Raji (cell line): ENCODE measurements around the gene TNFSF4.

Experiments used
- POLR2A ChIP-seq: IDR thresholded peaks from 2 replicates; pipeline ENCODE4 v1.6.1; 2011; ENCODE audit warnings: low read depth, low read length, control low read depth; ENCODE audit not compliant: insufficient read depth

The TNFSF4 gene

DNA sequence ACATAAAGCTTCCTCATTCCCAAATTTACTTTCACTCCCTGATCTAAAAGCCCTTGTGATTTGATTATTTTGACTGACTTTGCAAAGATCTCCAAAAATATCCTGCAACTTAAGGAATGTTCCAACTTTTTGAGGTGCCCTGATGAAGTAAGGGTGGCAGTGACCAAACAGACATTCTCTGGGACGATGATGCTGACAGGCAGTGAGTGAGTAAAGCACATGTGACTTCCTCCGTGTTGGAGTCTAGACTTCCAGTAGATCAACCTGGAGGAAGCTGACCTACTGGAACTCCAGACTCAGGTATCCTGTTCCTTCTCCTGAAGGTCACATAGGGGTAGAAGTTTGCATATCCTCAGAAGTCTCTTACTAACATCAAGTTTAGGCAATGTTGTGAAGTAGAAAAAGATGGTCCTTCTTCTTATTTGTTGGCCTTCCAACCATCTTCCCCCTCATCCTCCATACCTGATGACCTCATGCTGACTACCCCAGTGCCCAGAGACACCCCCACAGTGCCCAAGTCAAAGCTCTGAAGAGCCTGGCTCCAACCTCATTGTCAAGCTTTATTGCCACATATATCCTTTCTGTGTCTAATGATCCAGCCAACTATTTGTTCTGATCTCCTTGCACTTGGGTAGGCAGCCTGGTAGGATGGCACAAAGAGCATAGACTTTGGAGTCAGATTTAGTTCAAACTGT is 16.0 kb downstream of the TNFSF4 start:
- no peak for TF ChIP-seq POLR2A

DNA sequence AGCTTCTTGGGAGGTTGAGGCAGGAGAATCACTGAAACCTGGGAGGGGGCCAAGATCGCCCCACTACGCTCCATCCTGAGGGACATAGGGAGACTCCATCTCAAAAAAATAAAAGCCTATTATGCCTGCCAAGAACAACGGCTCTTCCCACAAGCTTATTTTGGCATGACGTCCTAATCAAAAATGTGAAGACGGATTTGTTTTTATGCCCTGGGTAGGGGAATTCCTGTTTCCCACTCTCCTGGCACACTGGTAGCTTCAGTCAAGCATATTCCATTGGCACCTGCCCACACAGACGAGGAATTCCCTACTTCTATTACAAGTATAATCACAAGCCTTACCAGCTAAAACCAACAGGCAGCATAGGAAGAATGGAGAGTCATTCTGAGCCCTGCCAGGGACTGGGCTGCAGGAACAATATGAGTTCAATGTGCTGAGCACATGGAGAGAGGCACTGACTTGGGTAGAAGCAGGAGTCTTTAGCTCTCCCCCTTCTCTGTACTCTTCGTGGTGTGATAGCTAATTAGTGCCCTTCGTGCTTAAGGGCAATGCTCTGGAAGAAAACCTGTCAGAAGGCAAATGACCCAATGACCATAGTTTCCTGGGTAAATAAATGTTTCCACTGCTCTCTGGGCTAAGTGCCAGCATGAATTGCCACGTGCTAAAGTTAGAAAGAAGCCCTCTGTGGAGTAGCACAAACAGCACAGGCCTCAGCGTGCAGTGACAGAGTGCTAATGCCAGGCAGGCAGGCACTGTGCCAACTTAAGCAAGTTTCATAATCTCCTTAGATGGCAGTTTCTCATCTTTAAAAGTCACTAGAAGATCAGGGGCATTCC is 16.8 kb downstream of the TNFSF4 start:
- TF ChIP-seq POLR2A, result no peak

DNA sequence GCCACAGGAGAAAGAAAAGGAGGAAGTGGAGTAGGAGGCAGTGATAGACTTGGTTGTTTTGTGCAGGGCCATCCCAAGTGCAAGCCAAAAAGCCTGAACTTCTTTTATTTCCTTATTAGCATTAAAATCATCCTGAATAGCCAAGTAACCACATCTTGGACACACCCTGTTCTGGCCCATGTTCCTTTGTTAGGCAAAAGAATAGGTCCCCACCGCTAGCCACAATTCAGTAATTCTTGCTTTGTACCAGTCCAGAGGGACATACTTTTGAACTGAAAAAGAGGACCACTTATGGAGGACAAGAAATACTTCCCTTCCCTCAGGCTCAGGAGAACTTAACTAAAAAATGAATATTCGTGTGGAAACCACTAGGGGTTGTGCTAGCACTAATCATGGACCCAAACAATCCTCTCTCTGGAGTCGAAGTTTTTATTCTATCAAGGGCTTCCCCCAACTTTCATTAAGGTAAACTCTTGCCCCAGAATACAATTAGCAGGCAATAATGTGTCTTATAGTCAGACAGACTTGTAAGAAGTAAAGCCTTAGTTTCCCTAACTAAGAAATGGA is 19.4 kb downstream of the TNFSF4 start:
- TF ChIP-seq POLR2A, result no peak

DNA sequence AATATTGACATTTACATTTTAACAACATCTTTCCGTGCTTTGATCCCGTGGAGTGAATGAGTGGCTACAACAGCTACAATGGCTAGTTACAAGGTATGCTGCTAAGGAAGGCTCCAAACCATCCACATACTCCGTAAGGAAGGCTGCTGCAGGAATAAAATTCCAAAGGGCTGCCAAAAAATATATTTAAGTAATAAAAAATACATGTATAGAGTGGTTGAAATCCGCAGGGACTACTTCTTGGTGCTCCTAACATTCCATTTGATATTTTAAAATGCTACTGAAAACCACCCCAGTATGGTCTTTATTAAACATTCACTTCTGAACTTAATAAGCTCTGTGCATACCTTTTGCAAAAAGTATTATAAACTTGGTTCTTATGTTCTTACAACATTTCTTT is 25.3 kb downstream of the TNFSF4 start:
- no peak for TF ChIP-seq POLR2A

DNA sequence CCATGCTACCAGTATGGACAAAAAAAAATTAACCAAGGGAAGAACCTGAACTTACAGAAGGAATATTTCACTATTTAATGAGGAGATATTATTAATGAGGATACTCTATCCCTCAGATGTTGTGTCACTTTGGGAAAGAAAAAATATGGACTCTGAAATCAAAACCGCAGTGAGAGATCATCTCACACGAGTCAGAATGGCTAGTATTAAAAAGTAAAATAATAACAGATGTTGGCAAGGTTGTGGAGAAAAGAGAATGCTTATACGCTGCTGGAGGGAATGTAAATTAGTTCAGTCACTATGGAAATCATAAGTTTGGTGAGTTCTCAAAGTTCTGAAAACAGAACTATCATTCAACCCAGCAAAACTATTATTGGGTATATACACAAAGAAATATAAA is 30.9 kb downstream of the TNFSF4 start:
- TF ChIP-seq POLR2A, result no peak

DNA sequence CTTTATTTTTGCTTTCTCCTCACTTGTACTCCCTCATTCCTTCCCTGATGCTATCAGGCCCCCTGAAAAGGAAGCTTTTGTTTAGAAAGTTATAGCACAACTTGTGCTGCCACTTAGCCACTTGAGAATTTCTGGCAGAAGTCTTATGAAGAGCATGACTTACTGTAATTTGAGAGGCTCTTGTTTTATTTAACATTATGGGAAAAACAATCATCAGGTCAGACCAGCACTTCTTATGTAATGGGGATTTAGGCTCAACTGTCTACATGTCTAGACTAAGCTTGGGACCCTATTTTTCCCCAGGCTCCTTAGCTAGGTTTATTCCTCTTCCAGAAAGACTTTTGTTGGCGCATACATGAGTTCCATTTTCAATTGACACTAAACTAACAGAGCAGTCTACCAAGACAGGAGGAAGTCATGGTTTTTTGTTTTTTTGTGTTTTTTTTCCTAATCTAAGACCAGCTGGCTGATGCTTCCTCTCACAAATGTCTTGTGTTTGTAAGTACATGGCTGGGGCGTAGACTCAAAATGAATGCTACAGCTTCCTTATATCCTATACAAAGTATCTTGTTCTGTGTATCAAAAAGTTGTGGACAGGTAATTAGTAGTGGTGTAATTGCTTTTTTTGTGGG is 31.5 kb downstream of the TNFSF4 start:
- TF ChIP-seq POLR2A, result no peak

DNA sequence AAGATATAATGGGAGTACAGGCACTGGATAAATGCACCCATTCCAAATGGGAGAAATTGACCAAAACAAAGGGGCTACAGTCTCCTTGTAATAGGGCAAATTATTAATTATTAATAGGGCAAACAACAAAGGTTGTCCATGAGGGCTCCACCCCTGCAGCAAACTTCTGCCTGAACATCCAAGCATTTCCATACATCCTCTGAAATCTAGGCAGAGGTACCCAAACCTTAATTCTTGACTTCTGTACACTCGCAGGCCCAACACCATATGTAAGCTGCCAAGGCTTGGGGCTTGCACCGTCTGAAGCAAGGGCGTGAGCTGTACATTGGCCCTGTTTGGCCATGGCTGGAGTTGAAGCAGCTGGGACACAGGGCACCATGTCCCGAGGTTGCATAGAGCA is 33.7 kb downstream of the TNFSF4 start:
- TF ChIP-seq POLR2A, result no peak

DNA sequence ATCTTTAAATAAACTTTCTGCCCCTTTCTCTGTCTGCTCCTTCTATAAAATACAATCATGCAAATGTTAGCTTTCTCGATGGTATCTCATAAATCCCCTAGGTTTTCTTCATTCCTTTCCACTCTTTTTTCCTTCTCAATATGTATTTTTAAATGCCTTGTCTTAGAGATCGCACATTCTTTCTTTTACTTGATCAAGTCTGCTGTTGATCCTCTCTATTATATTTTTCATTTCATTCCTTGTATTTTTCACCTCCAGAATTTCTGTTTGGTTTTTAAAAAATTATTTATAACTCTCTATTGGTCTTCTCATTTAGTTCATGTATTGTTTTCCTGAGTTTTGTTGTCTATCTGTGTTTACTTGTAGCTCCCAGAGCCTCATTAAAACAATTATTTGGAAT is 36.0 kb downstream of the TNFSF4 start:
- TF ChIP-seq POLR2A, result no peak

DNA sequence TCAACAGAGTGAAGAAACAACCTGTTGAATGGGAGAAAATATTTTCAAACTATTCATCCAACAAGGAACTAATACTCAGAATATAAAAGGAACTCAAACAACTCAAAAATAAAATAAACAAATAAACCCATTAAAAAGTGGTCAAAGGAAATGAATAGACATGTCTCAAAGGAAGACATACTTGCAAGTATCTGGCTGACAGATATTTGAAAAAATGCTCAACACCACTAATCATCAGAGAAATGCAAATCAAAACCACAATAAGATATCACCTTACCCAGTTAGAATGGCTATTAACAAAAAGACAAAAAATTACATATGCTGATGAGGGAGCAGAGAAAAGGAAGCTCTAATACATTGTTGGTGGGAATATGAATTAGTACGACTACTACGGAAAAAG is 38.2 kb downstream of the TNFSF4 start:
- TF ChIP-seq POLR2A, result no peak

DNA sequence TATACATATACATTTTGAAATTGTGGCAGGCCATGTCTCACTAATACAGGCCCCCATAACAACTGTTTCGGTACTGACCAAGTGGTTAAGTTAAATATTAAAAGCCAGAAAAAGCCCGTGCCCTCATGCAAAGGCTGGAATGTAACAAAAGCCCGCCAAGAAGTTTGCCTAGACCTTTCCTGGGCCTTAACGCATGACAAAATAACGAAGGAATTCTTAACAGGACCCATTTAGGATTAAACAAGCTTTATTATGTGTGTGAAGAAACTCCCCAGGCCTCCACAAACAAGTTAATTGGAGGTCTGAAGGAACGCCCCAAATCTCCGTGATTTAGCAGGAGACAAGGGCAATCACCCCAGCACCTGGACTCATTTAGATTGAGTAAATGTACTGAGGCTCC is 42.4 kb downstream of the TNFSF4 start:
- no peak for TF ChIP-seq POLR2A

DNA sequence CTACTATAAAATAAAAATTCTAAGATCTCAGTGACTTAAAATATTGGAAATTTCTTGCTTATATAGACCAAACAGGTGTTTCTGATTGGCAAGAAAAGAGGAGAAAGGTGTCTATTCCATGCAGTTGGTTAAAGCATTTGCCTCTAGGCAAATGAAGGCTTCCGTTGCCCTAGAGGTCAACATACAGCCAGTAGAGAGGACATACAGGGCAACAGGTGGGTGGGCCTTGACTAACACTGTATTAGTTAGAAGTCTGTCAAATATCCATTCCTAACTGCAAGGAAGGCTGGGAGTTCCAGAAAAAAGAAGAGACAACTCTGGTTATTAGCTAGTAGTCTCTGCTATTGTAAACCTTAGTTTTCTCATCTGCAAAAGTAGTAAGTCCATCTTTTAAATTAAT is 43.0 kb downstream of the TNFSF4 start:
- no peak for TF ChIP-seq POLR2A

DNA sequence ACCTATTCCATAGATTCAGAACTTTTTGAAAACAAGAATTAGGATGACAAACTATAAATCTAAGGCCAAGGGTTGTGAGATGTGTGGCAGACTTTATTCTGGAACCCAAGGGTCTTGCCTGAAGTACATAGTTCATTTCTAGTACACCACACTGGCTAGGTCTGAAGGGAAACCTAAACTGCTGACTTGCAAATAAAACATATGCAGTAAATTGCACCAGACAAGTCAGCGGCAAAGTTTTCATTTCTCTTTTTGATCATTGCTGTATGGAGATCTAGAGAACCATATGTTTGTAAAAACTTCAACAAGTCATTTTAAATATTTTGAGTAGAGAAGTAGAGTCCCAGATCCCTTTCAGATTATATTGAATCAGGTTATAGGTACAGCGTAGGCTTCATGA is 43.9 kb downstream of the TNFSF4 start:
- no peak for TF ChIP-seq POLR2A

DNA sequence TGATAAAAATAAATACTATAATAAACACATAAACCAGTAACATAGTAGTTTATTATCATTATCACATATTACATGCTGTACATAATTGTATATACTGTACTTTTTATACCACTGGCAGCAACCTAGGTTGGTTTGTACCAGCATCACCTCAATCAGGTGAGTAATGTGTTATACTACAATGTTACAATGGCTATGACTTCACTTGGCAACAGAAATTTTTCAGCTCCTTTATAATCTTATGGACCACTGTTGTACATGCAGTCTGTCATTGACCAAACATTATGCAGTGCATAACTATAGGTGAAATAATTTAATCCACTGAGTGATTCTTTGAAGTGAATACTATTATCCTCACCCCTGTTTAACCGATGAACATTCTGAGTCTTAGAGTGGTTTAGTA is 44.5 kb downstream of the TNFSF4 start:
- TF ChIP-seq POLR2A, result no peak

DNA sequence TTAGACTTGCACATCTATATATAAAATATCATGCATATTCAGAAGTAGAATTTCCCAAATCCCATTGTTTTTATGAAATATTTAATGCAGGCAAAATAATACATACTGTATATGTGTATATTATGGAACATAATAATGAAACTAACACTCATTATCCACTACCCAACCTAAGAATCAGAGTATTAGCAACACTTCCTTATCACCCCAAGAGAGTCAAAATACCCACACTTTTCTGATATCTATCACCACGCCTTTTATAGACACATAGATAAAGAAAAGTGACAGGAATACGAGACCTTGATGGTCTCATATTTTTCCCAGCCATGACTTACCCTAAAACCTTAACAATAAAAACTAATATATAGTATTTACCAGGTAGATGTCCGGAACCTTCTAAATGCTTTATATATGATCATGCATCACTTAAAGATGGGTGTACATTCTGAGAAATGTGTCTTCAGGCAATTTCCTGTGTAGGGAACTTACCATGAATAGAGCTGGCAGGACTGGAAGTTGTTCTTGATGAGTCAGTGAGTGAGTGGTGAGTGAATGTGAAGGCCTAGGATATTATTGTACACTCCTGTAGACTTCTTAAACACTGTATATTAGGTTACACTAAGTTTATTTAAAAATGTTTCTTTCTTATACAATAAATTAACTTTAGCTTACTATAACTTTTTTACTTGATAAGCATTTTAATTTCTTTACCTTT is 45.5 kb downstream of the TNFSF4 start:
- TF ChIP-seq POLR2A, result no peak

DNA sequence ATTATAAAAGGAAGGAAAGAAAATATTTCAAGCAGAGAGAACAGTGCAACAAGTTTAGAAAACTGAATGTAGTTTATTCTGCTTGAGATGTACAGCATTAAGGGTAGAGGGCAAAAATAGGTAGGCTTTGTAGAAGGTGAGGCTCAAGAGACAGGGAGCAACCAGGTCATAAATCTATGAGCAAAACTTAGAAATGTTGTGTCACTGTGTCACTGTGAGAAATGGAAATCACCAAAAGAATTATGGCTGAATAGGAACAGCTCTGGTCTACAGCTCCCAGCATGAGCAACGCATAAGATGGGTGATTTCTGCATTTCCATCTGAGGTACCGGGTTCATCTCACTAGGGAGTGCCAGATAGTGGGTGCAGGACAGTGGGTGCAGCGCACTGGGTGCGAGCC is 53.6 kb downstream of the TNFSF4 start:
- no peak for TF ChIP-seq POLR2A
